K562 (cell line): Measurements from ENCODE around the gene SIRT7. TPM values are rescaled to one million over a fixed set of nuclear protein-coding genes. Genes with fewer than 3 reads are reported as not detected.

ENCODE experiments used
- ATAC-seq: fragments of 200-7000 bp; cut with Tn5 transposase; 3 replicates; pipeline ENCODE4 v1.9.1; 2020; ENCODE audit warnings: moderate library complexity
- BruUV-seq: library from RNA; stranded (reverse); fragments of 400-500 nt; replicated peaks from 2 replicates; lab custom pipeline; 2021; lab: Mats Ljungman, UMichigan
- CTCF ChIA-PET: fragments of 300-600 bp; formaldehyde crosslinking; extraction: SDS; loops from one replicate; lab custom pipeline; 2021; ENCODE audit warnings: low intra/inter-chr PET ratio; lab: Yijun Ruan, JAX
- POLR2A ChIA-PET: fragments of 300-600, 350-650 bp; sonication (Branson Sonifier 250); formaldehyde crosslinking; extraction: SDS; loops from one replicate; lab custom pipeline; 2021; ENCODE audit warnings: antibody characterized with exemption, inconsistent platforms; lab: Yijun Ruan, JAX
- DNase-seq, 4 experiments: peaks; one replicate each; pipeline versions ENCODE4 v3.0.0 to v3.0.0-alpha.2; 2011 to 2018; ENCODE audit warnings: low spot score in 3 of 4, mixed read lengths in 3 of 4; ENCODE audit errors: extremely low read depth in 1 of 4
- FAIRE-seq: peaks from 2 replicates; lab custom pipeline; 2011; peaks lifted over from hg19 to GRCh38; lab: Jason Lieb, UNC
- H2AFZ ChIP-seq: 2 replicates; pipeline ENCODE4 v1.6.0; 2011; ENCODE audit warnings: low read depth, low read length, control low read depth, inconsistent platforms
- H3K27ac ChIP-seq: fragments of 200-600 bp; 3 replicates; pipeline ENCODE4 v1.8.0; 2011; ENCODE audit warnings: low read depth, mild to moderate bottlenecking, control low read depth, inconsistent platforms, low read length, moderate library complexity, mixed read lengths; ENCODE audit errors: extremely low read depth
- H3K27me3 ChIP-seq, 2 experiments: fragments of 300-600 bp in 1 of 2; 2 replicates in 1 of 2; 3 replicates in 1 of 2; pipeline versions ENCODE4 v1.6.0 to v1.8.0; 2011; ENCODE audit warnings: inconsistent platforms in 2 of 2, low read length in 2 of 2, mild to moderate bottlenecking in 1 of 2, mixed read lengths in 1 of 2, moderate library complexity in 1 of 2; ENCODE audit not compliant: control insufficient read depth in 2 of 2, insufficient read depth in 2 of 2
- H3K36me3 ChIP-seq: fragments of 300-600 bp; 3 replicates; pipeline ENCODE4 v1.8.0; 2011; ENCODE audit warnings: mild to moderate bottlenecking, low read length, inconsistent platforms; ENCODE audit not compliant: control insufficient read depth, insufficient read depth
- H3K4me1 ChIP-seq, 2 experiments: fragments of 200-600 bp in 1 of 2; replicated peaks in 1 of 2; 2 replicates in 1 of 2; 3 replicates in 1 of 2; pipeline versions ENCODE4 v1.5.1 to v1.8.0; 2011; ENCODE audit warnings: inconsistent platforms in 2 of 2, low read length in 2 of 2, mild to moderate bottlenecking in 1 of 2, mixed read lengths in 1 of 2, moderate library complexity in 1 of 2; ENCODE audit not compliant: control insufficient read depth in 2 of 2, insufficient read depth in 2 of 2
- H3K4me2 ChIP-seq: 2 replicates; pipeline ENCODE4 v1.6.1; 2011; ENCODE audit warnings: low read length, control low read depth, inconsistent platforms, mixed read lengths; ENCODE audit not compliant: insufficient read depth
- H3K4me3 ChIP-seq: fragments of 200-600 bp; sonication (generic), shearing (Covaris generic); 2 replicates; pipeline ENCODE4 v1.5.1; 2016; ENCODE audit warnings: control low read depth, inconsistent platforms
- H3K79me2 ChIP-seq: fragments of 200-600 bp; 3 replicates; pipeline ENCODE4 v1.8.0; 2011; ENCODE audit warnings: low read length, inconsistent platforms; ENCODE audit not compliant: control insufficient read depth, insufficient read depth
- H3K9ac ChIP-seq, 2 experiments: 2 replicates each; pipeline versions ENCODE4 v1.6.0 to v1.6.1; 2011; ENCODE audit warnings: low read depth in 2 of 2, low read length in 2 of 2, control low read depth in 1 of 2, inconsistent platforms in 1 of 2, mild to moderate bottlenecking in 1 of 2, mixed read lengths in 1 of 2; ENCODE audit not compliant: insufficient read depth in 1 of 2
- H3K9me1 ChIP-seq: one replicate; pipeline ENCODE4 v1.6.0; 2011; ENCODE audit warnings: inconsistent platforms, mild to moderate bottlenecking, low read length, moderate library complexity; ENCODE audit not compliant: control insufficient read depth, insufficient read depth
- H3K9me3 ChIP-seq: replicated peaks from 2 replicates; pipeline ENCODE4 v1.5.1; 2011; ENCODE audit warnings: low read depth, low read length, inconsistent platforms; ENCODE audit not compliant: control insufficient read depth, insufficient read depth
- H4K20me1 ChIP-seq: replicated peaks from 2 replicates; pipeline ENCODE4 v1.6.1; 2011; ENCODE audit warnings: low read length, inconsistent platforms, mixed read lengths; ENCODE audit not compliant: control insufficient read depth, insufficient read depth
- EP300 ChIP-seq: IDR thresholded peaks from 2 replicates; pipeline ENCODE4 v1.6.1; 2012; ENCODE audit warnings: low read length, improper control_type of control experiment
- HNRNPK ChIP-seq: fragments of 200-400 bp; formaldehyde crosslinking; IDR thresholded peaks from one replicate; pipeline ENCODE4 v1.6.1; 2018; ENCODE audit warnings: mild to moderate bottlenecking, low read depth, low read length; ENCODE audit not compliant: poor library complexity, severe bottlenecking
- NONO ChIP-seq, 2 experiments: fragments of 200-400 bp in 1 of 2; fragments of 450-650 bp in 1 of 2; formaldehyde crosslinking in 1 of 2; IDR thresholded peaks; 2 replicates each; pipeline ENCODE4 v1.6.1; 2017; ENCODE audit warnings: low read depth in 2 of 2, mild to moderate bottlenecking in 2 of 2, moderate library complexity in 2 of 2, low read length in 1 of 2
- NR2F6 ChIP-seq: fragments of 450-650 bp; formaldehyde crosslinking; IDR thresholded peaks from 2 replicates; pipeline ENCODE4 v1.4.0; 2020; ENCODE audit warnings: mild to moderate bottlenecking
- RUNX1 ChIP-seq: sonication (generic); IDR thresholded peaks from 2 replicates; pipeline ENCODE4 v1.6.1; 2016; ENCODE audit warnings: antibody characterized with exemption, low read depth
- TSC22D4 ChIP-seq: fragments of 450-650 bp; IDR thresholded peaks from 2 replicates; pipeline ENCODE4 v1.6.1; 2016; ENCODE audit warnings: missing genetic modification characterization, missing biosample characterization, control low read depth
- YY1 ChIP-seq, 3 experiments: IDR thresholded peaks; 2 replicates each; pipeline ENCODE4 v1.6.1; 2011; ENCODE audit warnings: low read length in 2 of 3, mild to moderate bottlenecking in 2 of 3, moderate library complexity in 2 of 3, borderline replicate concordance in 1 of 3, control low read depth in 1 of 3, low read depth in 1 of 3; ENCODE audit not compliant: insufficient read depth in 3 of 3, insufficient replicate concordance in 2 of 3, control insufficient read depth in 1 of 3, insufficient read length in 1 of 3; ENCODE audit errors: extremely low read depth in 1 of 3
- ZC3H8 ChIP-seq: fragments of 450-650 bp; IDR thresholded peaks from 2 replicates; pipeline ENCODE4 v1.6.1; 2017
- ZNF140 ChIP-seq: fragments of 250-450 bp; sonication (Bioruptor Pico); IDR thresholded peaks from 2 replicates; pipeline ENCODE4 v1.8.0; 2021; ENCODE audit warnings: moderate library complexity, mild to moderate bottlenecking, inconsistent platforms
- ZNF511 ChIP-seq: sonication (generic); formaldehyde crosslinking; IDR thresholded peaks from 2 replicates; pipeline ENCODE4 v1.8.0; 2022; ENCODE audit warnings: mild to moderate bottlenecking, missing genetic modification reagents
- ZNF512 ChIP-seq: IDR thresholded peaks from 2 replicates; pipeline ENCODE4 v1.6.1; 2016; ENCODE audit warnings: missing genetic modification characterization, missing compliant biosample characterization
- ZNF551 ChIP-seq: fragments of 250-450 bp; sonication (Bioruptor Pico); IDR thresholded peaks from 2 replicates; pipeline ENCODE4 v1.5.0; 2021; ENCODE audit warnings: mild to moderate bottlenecking, moderate library complexity
- ZNF583 ChIP-seq: fragments of 250-450 bp; sonication (Bioruptor Pico); IDR thresholded peaks from 2 replicates; pipeline ENCODE4 v1.4.0; 2020
- WGBS: fragments of 100-300 bp; shearing (Covaris generic); methylation state at CpG from one replicate; pipeline ENCODE4 v1.1.6; 2016; ENCODE audit warnings: low coverage, mixed read lengths; ENCODE audit not compliant: insufficient coverage; ENCODE audit errors: missing lambda C conversion rate; 5-methylcytosine and 5-hydroxymethylcytosine counted together
- in situ Hi-C: fragments of 300-500 bp; cut with MboI; formaldehyde crosslinking; loops from 4 replicates; pipeline ENCODE4 v1.15.0; 2018; ENCODE audit warnings: inconsistent platforms, mixed read lengths
- intact Hi-C: fragments of 100-400 bp; cut with micrococcal nuclease; formaldehyde crosslinking; loops from 2 replicates; pipeline ENCODE4 v1.14.2; 2022
- polyA plus RNA-seq, 8 experiments: library from polyadenylated mRNA; depleted of rRNA in 4 of 8; stranded (reverse) in 5 of 8; unstranded in 3 of 8; fragments of >200 nt; fragmentation: Nextera tagmentation in 2 of 8; fragmentation: Illumina TruSeq in 1 of 8; extraction: Ambion mirVana in 2 of 8; extraction: Trizol in 1 of 8; gene quantifications; 2 replicates each; pipeline versions ENCODE4 v1.2.1 to v1.2.3, GENCODE V29; 2011 to 2014; ENCODE audit warnings: inconsistent platforms in 1 of 8, missing spikeins in 1 of 8
- total RNA-seq, 7 experiments: library from RNA; depleted of rRNA in 6 of 7; stranded (reverse); fragments of >200 nt in 6 of 7; fragmentation: Illumina TruSeq in 2 of 7; extraction: Trizol in 2 of 7; gene quantifications; 2 replicates each; pipeline versions ENCODE4 v1.2.1 to v1.2.3, GENCODE V29; 2011 to 2021; ENCODE audit warnings: low replicate concordance in 1 of 7
- TF ChIP-seq, protein P1 (sequence below), 2 experiments: IDR thresholded peaks; 2 replicates each; pipeline ENCODE4 v1.6.1; 2011; ENCODE audit warnings: borderline replicate concordance in 1 of 2, control low read depth in 1 of 2, low read depth in 1 of 2, low read length in 1 of 2, mild to moderate bottlenecking in 1 of 2, mixed read lengths in 1 of 2, moderate library complexity in 1 of 2; ENCODE audit not compliant: insufficient read depth in 1 of 2, insufficient read length in 1 of 2, poor library complexity in 1 of 2, severe bottlenecking in 1 of 2; ENCODE audit errors: extremely low read depth in 1 of 2
- TF ChIP-seq, protein P2 (sequence below): fragments of 250-450 bp; sonication (Bioruptor Pico); IDR thresholded peaks from 2 replicates; pipeline ENCODE4 v1.4.0; 2020
- TF ChIP-seq, protein P3 (sequence below): fragments of 450-650 bp; formaldehyde crosslinking; IDR thresholded peaks from 2 replicates; pipeline ENCODE4 v1.4.0; 2022; ENCODE audit warnings: missing genetic modification characterization

The SIRT7 gene
- total and polyA plus RNA-seq, 9 of the 15 experiments (the other 6 are each of a cell fraction or from before 2014, with no cell fraction given): 1.6 to 54.8 (median 20.3) TPM

GRCh38 chr17:81891303-81891552, 26.7 kb downstream of the SIRT7 start:
- Histone ChIP-seq H3K36me3 (peaks cover 71% of the 10 kb centered on the region), H3K4me1 (peaks cover 12 to 41% of the 10 kb centered on the region in 2 experiments; a peak in 4 of 5 replicates), H2AFZ (no peak overlapping the region), H3K9ac (peak overlapping the region; percentile 93 to 96; a peak in 3 of 4 replicates), H4K20me1 (no peaks in the 10 kb centered on the region), H3K4me2 (peak overlapping the region; percentile 91; the same call in 1 of the 2 replicates), H3K9me1 (peaks cover 8% of the 10 kb centered on the region), H3K4me3 (peak overlapping the region; percentile 73), H3K27me3 (no peaks in the 10 kb centered on the region), H3K79me2 (peaks cover 77% of the 10 kb centered on the region), H3K27ac (peak overlapping the region; percentile 97), H3K9me3 (no peaks in the 10 kb centered on the region)
- intact Hi-C loops (no loop called here), in situ Hi-C loops (no loop called here)
- under 1% methylated on average over 39 of the region's 40 CpGs for WGBS
- ChIA-PET CTCF (no interaction called here), POLR2A (interaction anchor here (1.0 to 10.5 kb wide), 6 partner anchors 8 to 188 kb away, joined by 3 to 85 read pairs (median 4); partner anchors contain the start of genes CENPX, LRRC45 and MRPL12)
- ATAC-seq (no peak), FAIRE-seq (no peak), DNase-seq (no peak)
- BruUV-seq: no TSS peak
- no peak for TF ChIP-seq ZNF511
- no peak for TF ChIP-seq ZNF551 (CRISPR knock-in tag)
- TF ChIP-seq NONO (IDR thresholded peaks at IDR 0.05; ENCODE audit: low read depth in 2 of 2, low read length in 1 of 2): 0 out of 4 replicates have a peak, but pooled peaks of 1 of the 2 experiments have one; percentile 50
- TF ChIP-seq ZNF512 (tag): no peak
- TF ChIP-seq ZC3H8: no peak
- TF ChIP-seq ZNF583: no peak
- peak in 1 of 3 experiments; percentile 94 for TF ChIP-seq YY1 (IDR thresholded peaks at IDR 0.05; ENCODE audit: borderline replicate concordance in 1 of 3, control insufficient read depth in 1 of 3, extremely low read depth in 1 of 3, insufficient read depth in 3 of 3, insufficient read length in 1 of 3, insufficient replicate concordance in 2 of 3, low read depth in 1 of 3, low read length in 2 of 3)
- no peak for TF ChIP-seq HNRNPK
- no peak for TF ChIP-seq TSC22D4 (tag)
- no peak for TF ChIP-seq EP300
- no peak for TF ChIP-seq RUNX1
- TF ChIP-seq, protein P1, sequence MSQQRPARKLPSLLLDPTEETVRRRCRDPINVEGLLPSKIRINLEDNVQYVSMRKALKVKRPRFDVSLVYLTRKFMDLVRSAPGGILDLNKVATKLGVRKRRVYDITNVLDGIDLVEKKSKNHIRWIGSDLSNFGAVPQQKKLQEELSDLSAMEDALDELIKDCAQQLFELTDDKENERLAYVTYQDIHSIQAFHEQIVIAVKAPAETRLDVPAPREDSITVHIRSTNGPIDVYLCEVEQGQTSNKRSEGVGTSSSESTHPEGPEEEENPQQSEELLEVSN (IDR thresholded peaks at IDR 0.05; ENCODE audit: borderline replicate concordance in 1 of 2, extremely low read depth in 1 of 2, insufficient read depth in 1 of 2, insufficient read length in 1 of 2, low read depth in 1 of 2, low read length in 1 of 2, poor library complexity in 1 of 2, severe bottlenecking in 1 of 2): no peak
- no peak for TF ChIP-seq NR2F6 (CRISPR knock-in tag)
- TF ChIP-seq, protein P2, sequence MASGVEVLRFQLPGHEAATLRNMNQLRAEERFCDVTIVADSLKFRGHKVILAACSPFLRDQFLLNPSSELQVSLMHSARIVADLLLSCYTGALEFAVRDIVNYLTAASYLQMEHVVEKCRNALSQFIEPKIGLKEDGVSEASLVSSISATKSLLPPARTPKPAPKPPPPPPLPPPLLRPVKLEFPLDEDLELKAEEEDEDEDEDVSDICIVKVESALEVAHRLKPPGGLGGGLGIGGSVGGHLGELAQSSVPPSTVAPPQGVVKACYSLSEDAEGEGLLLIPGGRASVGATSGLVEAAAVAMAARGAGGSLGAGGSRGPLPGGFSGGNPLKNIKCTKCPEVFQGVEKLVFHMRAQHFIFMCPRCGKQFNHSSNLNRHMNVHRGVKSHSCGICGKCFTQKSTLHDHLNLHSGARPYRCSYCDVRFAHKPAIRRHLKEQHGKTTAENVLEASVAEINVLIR: no peak
- TF ChIP-seq ZNF140: no peak
- TF ChIP-seq, protein P3, sequence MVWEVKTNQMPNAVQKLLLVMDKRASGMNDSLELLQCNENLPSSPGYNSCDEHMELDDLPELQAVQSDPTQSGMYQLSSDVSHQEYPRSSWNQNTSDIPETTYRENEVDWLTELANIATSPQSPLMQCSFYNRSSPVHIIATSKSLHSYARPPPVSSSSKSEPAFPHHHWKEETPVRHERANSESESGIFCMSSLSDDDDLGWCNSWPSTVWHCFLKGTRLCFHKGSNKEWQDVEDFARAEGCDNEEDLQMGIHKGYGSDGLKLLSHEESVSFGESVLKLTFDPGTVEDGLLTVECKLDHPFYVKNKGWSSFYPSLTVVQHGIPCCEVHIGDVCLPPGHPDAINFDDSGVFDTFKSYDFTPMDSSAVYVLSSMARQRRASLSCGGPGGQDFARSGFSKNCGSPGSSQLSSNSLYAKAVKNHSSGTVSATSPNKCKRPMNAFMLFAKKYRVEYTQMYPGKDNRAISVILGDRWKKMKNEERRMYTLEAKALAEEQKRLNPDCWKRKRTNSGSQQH (CRISPR knock-in tag): no peak
